ENCODE data around the gene PCLO. TPM values are rescaled to one million over a fixed set of nuclear protein-coding genes. Genes with fewer than 3 reads are reported as not detected.

Gene PCLO
- total and polyA plus RNA-seq, 9 of the 15 experiments (the other 6 are each of a cell fraction or from before 2014, with no cell fraction given) = under 0.01 to 0.01 TPM; not detected in 7

DNA sequence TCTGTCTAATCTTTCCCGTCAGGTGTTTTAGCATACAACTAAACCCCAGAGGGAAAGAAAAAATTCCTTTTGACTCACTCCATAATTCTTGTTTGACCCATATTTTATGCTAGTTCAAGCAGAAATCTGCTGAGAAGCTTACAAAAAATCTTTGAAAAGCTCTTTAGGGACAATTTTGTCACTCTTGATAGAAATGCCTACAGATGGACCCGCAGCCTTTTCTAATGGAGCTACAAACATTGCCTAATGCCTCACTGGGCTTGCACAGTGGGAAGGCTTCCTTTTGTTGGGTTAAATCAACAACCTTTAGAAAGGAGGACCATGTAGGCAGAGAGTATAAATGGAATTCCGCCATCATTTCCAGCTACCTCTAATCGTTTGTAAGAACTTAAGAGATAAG is 344.5 kb downstream of the PCLO start:
- POLR2A ChIA-PET = no interaction called here
- Histone ChIP-seq H3K9me1 (ENCODE audit: control insufficient read depth, insufficient read depth, low read length) (no peaks in the 10 kb centered on the region), H4K20me1 (replicated peaks; ENCODE audit: control insufficient read depth, insufficient read depth, low read length) (no peaks in the 10 kb centered on the region), H3K79me2 (ENCODE audit: control insufficient read depth, insufficient read depth, low read length) (no peaks in the 10 kb centered on the region), H3K4me2 (ENCODE audit: insufficient read depth, low read length) (no peak overlapping the region), H3K27ac (ENCODE audit: extremely low read depth, low read depth, low read length) (no peak overlapping the region), H3K36me3 (ENCODE audit: control insufficient read depth, insufficient read depth, low read length) (no peaks in the 10 kb centered on the region), H3K27me3 (ENCODE audit: control insufficient read depth in 2 of 2, insufficient read depth in 2 of 2, low read length in 2 of 2) (no peaks in the 10 kb centered on the region), H3K9ac (ENCODE audit: insufficient read depth in 1 of 2, low read depth in 2 of 2, low read length in 2 of 2) (no peak overlapping the region), H3K4me1 (replicated peaks in 1 of 2; ENCODE audit: control insufficient read depth in 2 of 2, insufficient read depth in 2 of 2, low read length in 2 of 2) (no peaks in the 10 kb centered on the region), H3K9me3 (replicated peaks; ENCODE audit: control insufficient read depth, insufficient read depth, low read depth, low read length) (no peaks in the 10 kb centered on the region), H3K4me3 (no peak overlapping the region), H2AFZ (ENCODE audit: low read depth, low read length) (no peak overlapping the region)
- FAIRE-seq (no peak), DNase-seq (ENCODE audit: extremely low read depth in 1 of 4, low spot score in 3 of 4) (no peak), ATAC-seq (no peak)
- intact Hi-C loops (cut with micrococcal nuclease) = no loop called here
- WGBS (ENCODE audit: insufficient coverage, low coverage, missing lambda C conversion rate) = 0% methylated on average over 4 of the region's 4 CpGs
- in situ Hi-C loops (cut with MboI) = no loop called here
- no TSS peak for BruUV-seq (replicated peaks)
- TF ChIP-seq, protein P1, sequence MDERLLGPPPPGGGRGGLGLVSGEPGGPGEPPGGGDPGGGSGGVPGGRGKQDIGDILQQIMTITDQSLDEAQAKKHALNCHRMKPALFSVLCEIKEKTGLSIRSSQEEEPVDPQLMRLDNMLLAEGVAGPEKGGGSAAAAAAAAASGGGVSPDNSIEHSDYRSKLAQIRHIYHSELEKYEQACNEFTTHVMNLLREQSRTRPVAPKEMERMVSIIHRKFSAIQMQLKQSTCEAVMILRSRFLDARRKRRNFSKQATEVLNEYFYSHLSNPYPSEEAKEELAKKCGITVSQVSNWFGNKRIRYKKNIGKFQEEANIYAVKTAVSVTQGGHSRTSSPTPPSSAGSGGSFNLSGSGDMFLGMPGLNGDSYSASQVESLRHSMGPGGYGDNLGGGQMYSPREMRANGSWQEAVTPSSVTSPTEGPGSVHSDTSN (CRISPR knock-in tag; IDR thresholded peaks at IDR 0.05; ENCODE audit: low read depth) = no peak
- TF ChIP-seq, protein P1 (tag; conservative IDR thresholded peaks at IDR 0.05; ENCODE audit: low read depth) = no peak
- TF ChIP-seq ZNF23 (CRISPR knock-in tag; IDR thresholded peaks at IDR 0.05) = no peak
- TF ChIP-seq KLF1 (tag; IDR thresholded peaks at IDR 0.05) = no peak
- CTCF ChIA-PET (ENCODE audit: low intra/inter-chr PET ratio) = no interaction called here

DNA sequence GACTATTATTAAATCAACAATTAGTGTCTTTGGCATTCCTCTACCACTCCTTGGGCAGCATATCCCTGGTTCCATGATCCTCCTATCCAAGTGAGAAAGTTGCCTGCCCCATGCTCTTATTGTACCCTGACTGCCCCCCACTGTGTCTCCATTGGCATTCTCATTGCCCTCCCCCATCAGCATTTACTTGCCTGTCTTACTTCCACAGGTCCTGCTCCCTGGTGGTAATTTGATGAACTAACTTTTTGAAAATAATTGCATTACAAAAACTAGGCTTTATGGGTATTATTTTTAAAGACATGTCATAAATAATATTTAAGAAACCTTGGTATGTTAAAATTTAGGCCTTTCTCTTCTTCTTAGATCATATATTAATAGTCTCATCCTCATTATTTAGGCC is 346.4 kb downstream of the PCLO start:
- Histone ChIP-seq H3K27ac (ENCODE audit: extremely low read depth, low read depth, low read length) (no peak overlapping the region), H3K9ac (ENCODE audit: insufficient read depth in 1 of 2, low read depth in 2 of 2, low read length in 2 of 2) (no peak overlapping the region), H3K36me3 (ENCODE audit: control insufficient read depth, insufficient read depth, low read length) (no peaks in the 10 kb centered on the region), H3K4me1 (replicated peaks in 1 of 2; ENCODE audit: control insufficient read depth in 2 of 2, insufficient read depth in 2 of 2, low read length in 2 of 2) (no peaks in the 10 kb centered on the region), H3K9me1 (ENCODE audit: control insufficient read depth, insufficient read depth, low read length) (no peaks in the 10 kb centered on the region), H3K4me3 (no peak overlapping the region), H3K79me2 (ENCODE audit: control insufficient read depth, insufficient read depth, low read length) (no peaks in the 10 kb centered on the region), H3K27me3 (ENCODE audit: control insufficient read depth in 2 of 2, insufficient read depth in 2 of 2, low read length in 2 of 2) (no peaks in the 10 kb centered on the region), H3K4me2 (ENCODE audit: insufficient read depth, low read length) (no peak overlapping the region), H2AFZ (ENCODE audit: low read depth, low read length) (no peak overlapping the region), H4K20me1 (replicated peaks; ENCODE audit: control insufficient read depth, insufficient read depth, low read length) (no peaks in the 10 kb centered on the region), H3K9me3 (replicated peaks; ENCODE audit: control insufficient read depth, insufficient read depth, low read depth, low read length) (no peaks in the 10 kb centered on the region)
- ChIA-PET POLR2A (no interaction called here), CTCF (ENCODE audit: low intra/inter-chr PET ratio) (no interaction called here)
- intact Hi-C loops (cut with micrococcal nuclease) (no loop called here), in situ Hi-C loops (cut with MboI) (no loop called here)
- BruUV-seq (replicated peaks) = no TSS peak
- FAIRE-seq = no peak
- ATAC-seq = no peak
- DNase-seq (ENCODE audit: extremely low read depth in 1 of 4, low spot score in 3 of 4) = no peak
- TF ChIP-seq PURB (CRISPR knock-in tag; IDR thresholded peaks at IDR 0.05; ENCODE audit: low read depth) = no peak
- no peak for TF ChIP-seq ETV6 (IDR thresholded peaks at IDR 0.05; ENCODE audit: borderline replicate concordance in 1 of 2, low read depth in 2 of 2, low read length in 1 of 2)
- no peak for TF ChIP-seq ETV6 (CRISPR knock-in tag; IDR thresholded peaks at IDR 0.05; ENCODE audit: borderline replicate concordance)
- no peak for TF ChIP-seq ZNF224 (CRISPR knock-in tag; IDR thresholded peaks at IDR 0.05)
- no peak for TF ChIP-seq RNF2 (IDR thresholded peaks at IDR 0.05)
- TF ChIP-seq, protein P2, sequence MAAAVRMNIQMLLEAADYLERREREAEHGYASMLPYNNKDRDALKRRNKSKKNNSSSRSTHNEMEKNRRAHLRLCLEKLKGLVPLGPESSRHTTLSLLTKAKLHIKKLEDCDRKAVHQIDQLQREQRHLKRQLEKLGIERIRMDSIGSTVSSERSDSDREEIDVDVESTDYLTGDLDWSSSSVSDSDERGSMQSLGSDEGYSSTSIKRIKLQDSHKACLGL (CRISPR knock-in tag; IDR thresholded peaks at IDR 0.05; ENCODE audit: borderline replicate concordance, poor library complexity, severe bottlenecking) = no peak
- TF ChIP-seq EP300 (IDR thresholded peaks at IDR 0.05; ENCODE audit: low read length) = no peak
- no peak for TF ChIP-seq JUNB (CRISPR knock-in tag; conservative IDR thresholded peaks at IDR 0.05)
- TF ChIP-seq ZKSCAN8 (CRISPR knock-in tag; IDR thresholded peaks at IDR 0.05) = no peak
- no peak for TF ChIP-seq U2AF2 (optimal IDR thresholded peaks at IDR 0.05; ENCODE audit: low read depth, low read length)
- TF ChIP-seq TAF1 (IDR thresholded peaks at IDR 0.05; ENCODE audit: control insufficient read depth, extremely low read depth, insufficient read depth, low read length, severe bottlenecking) = no peak
